ENCODE measurements around the gene GLYATL1. TPM values are rescaled to one million over a fixed set of nuclear protein-coding genes. Genes with fewer than 3 reads are reported as not detected.

Gene GLYATL1
- total RNA-seq, 4 donors from 2014 or later = 0.30 to 6.8 (median 2.3) TPM

DNA sequence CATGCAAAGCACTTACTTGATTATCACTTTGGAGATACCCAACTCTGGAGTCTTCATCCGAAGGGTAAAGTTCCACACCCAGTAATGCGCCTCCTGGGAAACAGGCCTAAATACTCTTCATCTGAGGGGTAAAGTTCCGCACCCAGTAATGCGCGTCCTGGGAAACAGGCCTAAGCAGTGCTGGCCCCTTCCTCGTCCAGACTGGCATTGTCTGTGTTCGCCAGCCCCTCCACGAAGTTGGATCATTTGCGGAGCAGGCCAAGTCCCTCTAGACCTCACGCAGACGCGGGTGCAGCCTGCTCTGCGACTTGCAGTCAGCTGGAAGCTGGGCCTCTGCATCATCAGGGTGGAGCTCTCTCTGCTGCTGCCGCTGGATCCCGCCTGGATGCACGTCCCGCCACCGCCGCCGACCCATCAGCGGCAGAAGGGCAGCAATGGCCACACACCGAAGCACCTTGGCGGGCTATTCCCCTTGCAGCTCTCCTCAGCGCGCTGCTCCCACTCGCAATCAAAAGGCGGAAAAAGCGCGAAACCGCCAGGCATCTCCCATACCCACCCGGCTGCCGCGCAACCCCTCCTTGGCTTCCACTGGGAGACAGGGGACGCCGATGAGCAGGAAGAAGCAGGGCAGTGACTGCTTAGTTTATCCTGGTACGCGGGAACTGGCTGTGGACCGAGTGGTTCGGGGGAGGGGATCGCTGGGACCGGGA, 34.1 kb upstream of the GLYATL1 start:
- no peak for TF ChIP-seq POLR2A (IDR thresholded peaks at IDR 0.05)
- TF ChIP-seq, protein P1, sequence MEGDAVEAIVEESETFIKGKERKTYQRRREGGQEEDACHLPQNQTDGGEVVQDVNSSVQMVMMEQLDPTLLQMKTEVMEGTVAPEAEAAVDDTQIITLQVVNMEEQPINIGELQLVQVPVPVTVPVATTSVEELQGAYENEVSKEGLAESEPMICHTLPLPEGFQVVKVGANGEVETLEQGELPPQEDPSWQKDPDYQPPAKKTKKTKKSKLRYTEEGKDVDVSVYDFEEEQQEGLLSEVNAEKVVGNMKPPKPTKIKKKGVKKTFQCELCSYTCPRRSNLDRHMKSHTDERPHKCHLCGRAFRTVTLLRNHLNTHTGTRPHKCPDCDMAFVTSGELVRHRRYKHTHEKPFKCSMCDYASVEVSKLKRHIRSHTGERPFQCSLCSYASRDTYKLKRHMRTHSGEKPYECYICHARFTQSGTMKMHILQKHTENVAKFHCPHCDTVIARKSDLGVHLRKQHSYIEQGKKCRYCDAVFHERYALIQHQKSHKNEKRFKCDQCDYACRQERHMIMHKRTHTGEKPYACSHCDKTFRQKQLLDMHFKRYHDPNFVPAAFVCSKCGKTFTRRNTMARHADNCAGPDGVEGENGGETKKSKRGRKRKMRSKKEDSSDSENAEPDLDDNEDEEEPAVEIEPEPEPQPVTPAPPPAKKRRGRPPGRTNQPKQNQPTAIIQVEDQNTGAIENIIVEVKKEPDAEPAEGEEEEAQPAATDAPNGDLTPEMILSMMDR (IDR thresholded peaks at IDR 0.05) = no peak
- H3K4me3 ChIP-seq (ENCODE audit: low read depth, poor library complexity, severe bottlenecking) = no peak overlapping the region
- 5 to 7% methylated on average over 29 to 34 of the region's 41 CpGs for WGBS, 2 donors
- intact Hi-C loops (cut with DNase I; ENCODE audit: low total_unique reads) = no loop called here
- no peak for DNase-seq (ENCODE audit: low spot score in 2 of 2)

DNA sequence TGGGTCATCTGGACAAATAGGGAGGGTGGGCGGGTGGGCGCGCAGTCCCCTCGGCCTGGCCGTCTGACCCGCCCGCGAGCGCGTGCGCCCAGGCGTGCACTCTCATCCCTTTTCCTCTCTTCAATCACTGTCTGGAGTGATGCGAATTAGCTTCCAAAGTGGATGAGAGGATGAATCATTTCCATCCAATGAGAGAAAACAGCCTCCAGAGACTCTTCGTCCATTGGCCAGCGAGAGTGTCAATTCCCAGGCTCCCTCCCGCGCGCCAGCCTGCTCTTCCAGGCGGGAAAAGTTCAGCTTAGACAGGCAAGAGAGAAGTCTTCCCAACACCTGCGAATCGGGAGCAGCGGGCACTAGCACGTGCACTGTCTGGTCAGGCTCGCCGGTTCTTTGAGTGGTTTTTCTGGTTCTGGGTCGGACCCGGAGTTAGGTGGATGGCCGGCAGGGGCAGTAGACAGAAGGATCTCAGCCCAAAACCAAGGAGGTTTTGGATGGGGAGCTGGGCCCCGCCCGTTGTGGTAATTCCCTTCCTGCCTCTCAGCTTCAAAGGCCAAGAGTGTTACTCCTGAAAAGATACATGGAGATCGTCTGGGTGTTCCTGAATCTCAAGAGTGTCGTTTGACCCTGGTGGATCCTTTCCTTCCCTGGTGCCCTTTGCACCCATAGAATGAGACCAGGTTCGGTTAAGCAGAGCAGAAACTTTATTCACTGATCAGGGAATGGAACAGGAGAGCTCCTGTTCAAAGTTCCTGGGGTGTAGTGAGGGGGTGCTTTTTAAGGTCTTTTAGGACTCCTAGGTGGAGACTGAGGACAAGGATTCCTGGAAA, 33.4 kb upstream of the GLYATL1 start:
- intact Hi-C loops (cut with DNase I; ENCODE audit: low total_unique reads) = no loop called here
- TF ChIP-seq, protein P1 (IDR thresholded peaks at IDR 0.05) = no peak
- no peak for TF ChIP-seq POLR2A (IDR thresholded peaks at IDR 0.05)
- WGBS, 2 donors = 8 to 11% methylated on average over 26 to 33 of the region's 33 CpGs
- DNase-seq (ENCODE audit: low spot score in 2 of 2) = peak; percentile 45 to 87
- no peak overlapping the region for H3K4me3 ChIP-seq (ENCODE audit: low read depth, poor library complexity, severe bottlenecking)

DNA sequence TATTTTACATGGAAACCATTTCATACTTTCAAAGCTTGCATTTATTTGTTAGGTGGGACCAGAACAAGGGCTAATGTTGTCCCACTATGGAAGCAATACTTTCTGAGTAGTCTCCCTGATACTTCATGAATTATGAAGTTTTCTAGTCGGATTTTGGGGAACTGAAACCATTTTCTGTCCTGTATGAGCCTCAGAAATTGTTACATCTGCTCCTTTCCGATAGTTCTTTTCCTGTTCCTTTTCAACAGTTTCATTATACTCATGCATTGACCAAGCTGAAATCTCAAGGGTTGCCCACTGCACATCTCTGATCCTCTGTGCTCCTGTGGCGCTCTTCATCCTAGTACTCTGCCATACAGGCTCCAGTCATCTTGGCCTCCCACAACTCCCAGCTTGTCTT, 31.5 kb upstream of the GLYATL1 start:
- intact Hi-C loops (cut with DNase I; ENCODE audit: low total_unique reads) = no loop called here
- 92 to 93% methylated on average over 3 of the region's 3 CpGs for WGBS, 2 donors
- no peak overlapping the region for H3K4me3 ChIP-seq (ENCODE audit: low read depth, poor library complexity, severe bottlenecking)
- TF ChIP-seq, protein P1 (IDR thresholded peaks at IDR 0.05) = no peak
- TF ChIP-seq POLR2A (IDR thresholded peaks at IDR 0.05) = no peak
- no peak for DNase-seq (ENCODE audit: low spot score in 2 of 2)

DNA sequence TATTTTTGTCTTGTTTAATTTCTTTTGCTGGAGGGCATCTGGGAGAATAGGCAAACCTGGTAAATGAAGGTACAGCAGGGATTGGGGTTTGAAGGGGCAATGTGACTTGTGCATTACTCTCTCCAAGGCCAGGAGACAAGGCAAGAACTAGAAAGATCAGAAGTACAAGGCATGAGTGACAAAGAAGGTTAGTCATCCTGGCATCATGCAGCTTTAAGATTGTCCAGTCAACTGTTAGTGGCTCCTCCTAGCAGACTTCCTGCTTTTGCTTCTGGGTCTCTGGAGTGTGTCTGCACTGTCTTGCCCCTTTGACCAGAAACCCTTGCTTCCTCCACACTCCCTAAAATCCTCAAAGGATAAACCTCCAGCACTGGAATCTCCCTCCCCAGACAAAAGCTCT, 27.2 kb upstream of the GLYATL1 start:
- H3K4me3 ChIP-seq (ENCODE audit: low read depth, poor library complexity, severe bottlenecking) = no peak overlapping the region
- intact Hi-C loops (cut with DNase I; ENCODE audit: low total_unique reads) = no loop called here
- DNase-seq (ENCODE audit: low spot score in 2 of 2) = no peak
- TF ChIP-seq, protein P1 (IDR thresholded peaks at IDR 0.05) = no peak
- no peak for TF ChIP-seq POLR2A (IDR thresholded peaks at IDR 0.05)

DNA sequence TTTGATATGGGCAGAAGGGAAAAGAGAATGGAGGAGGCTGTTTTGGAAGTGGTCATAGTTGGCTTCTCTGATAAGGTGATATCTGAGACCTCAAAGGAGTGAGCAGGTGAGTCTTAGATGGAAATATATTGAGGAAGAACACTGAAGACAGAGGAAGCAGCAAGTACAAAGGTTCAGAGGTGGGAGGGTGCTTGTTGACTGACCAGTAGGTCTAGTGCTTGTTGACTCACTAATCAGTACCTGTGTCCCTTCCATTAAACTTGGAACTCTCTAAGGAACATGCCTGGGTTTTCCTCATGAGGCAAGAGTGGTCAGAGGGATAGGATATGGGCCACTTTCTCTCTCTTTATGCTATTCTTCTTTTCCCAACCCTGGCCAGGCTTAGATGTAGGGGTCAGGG, 25.6 kb upstream of the GLYATL1 start:
- H3K4me3 ChIP-seq (ENCODE audit: low read depth, poor library complexity, severe bottlenecking) = no peak overlapping the region
- no peak for DNase-seq (ENCODE audit: low spot score in 2 of 2)
- TF ChIP-seq, protein P1 (IDR thresholded peaks at IDR 0.05) = no peak
- no peak for TF ChIP-seq POLR2A (IDR thresholded peaks at IDR 0.05)
- intact Hi-C loops (cut with DNase I; ENCODE audit: low total_unique reads) = no loop called here
